Fibroblast of pulmonary artery (primary cell): ENCODE data around the gene INHBB.

Experiments
- DNase-seq: peaks from one replicate; pipeline ENCODE4 v3.0.0-alpha.2; 2010; ENCODE audit warnings: low read depth
- H3K4me3 ChIP-seq: replicated peaks from 2 replicates; pipeline ENCODE4 v1.5.1; 2011; ENCODE audit warnings: low read depth, mild to moderate bottlenecking, control low read depth, low read length, moderate library complexity
- CTCF ChIP-seq: IDR thresholded peaks from 2 replicates; pipeline ENCODE4 v1.5.1; 2011; ENCODE audit warnings: mild to moderate bottlenecking, control low read depth, low read length, inconsistent platforms; ENCODE audit errors: missing control alignments

Gene INHBB

GRCh38 chr2:120346026-120346666 lies at the start of gene INHBB:
TSS of gene INHBB (plus strand) at chr2:120346136. CDS start at chr2:120346189, 53 bp downstream.
- DNase-seq, result no peak
- peak within 1 kb of the TSS; percentile 36 for H3K4me3 ChIP-seq
- TF ChIP-seq CTCF, result no peak

DNA sequence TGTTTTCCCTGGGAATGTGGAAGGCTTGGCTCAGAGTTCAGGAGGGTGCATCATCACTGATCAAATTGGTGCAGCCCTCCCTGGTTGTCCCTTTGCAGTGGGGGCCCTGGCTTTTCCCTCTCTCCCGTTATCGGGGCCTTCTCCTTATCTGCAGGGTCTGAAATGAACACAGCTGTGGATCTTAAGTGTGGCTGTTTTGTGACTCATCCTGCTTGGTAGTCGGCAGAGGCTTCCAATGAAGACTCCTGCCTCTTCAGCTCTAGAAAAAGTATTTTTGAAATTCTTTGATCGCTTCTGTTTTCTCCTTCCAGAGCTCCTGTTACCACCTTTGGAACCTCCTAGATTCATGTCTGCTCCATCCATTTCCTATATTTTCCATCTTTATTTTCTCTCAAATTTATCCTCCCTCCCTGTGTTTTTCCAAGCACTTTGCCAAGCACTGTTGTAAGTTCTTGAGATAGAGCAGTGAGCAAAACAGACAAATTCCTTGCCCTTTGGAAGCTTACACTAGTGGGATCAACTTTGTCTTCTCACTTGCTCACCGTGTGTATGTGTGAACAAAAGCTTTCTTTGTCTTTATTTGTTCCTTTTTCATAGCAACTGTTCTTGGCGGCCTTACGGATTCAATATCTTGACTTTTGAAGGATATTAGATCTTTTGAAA lies 47.6 kb upstream of the INHBB start:
- no peak for TF ChIP-seq CTCF
- H3K4me3 ChIP-seq, result no peak overlapping the region
- DNase-seq, result peak; percentile 62

DNA sequence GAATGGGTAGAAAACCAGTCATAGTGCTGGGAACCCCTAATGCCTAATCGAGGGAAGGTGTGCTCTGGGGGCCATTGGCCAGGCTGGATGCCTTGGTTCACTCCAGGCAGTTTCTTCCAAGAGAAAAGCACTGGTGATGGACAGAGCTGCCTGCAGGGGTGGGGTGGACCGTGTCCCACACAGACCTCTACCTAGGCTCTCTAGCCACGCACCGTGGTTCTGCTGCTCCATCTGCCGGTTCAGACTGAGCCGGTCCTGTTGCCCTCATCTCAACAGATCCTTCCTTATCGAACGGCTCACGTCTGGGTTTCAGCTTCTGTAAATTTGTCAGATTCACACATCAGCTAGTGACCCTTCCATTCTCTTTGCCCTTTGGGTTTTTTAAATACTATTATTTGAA lies 46.9 kb upstream of the INHBB start:
- DNase-seq, result no peak
- TF ChIP-seq CTCF, result no peak
- no peak overlapping the region for H3K4me3 ChIP-seq

DNA sequence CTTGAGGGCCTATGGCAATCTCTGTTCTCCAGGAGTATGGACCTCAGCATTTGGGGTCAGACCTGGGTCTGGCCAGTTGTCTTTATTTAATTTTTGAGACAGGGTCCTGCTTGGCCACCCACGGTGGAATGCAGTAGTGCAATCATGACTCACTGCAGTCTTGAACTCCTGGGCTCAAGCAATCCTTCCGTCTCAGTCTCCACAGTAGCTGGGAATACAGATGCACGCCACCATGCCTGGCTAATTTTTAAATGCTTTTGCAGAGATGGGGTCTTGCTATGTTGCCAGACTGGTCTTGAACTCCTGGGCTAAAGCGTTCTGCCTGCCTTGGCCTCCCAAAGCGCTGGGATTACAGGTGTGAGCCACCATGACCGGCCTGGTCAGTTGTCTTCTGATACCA lies 46.4 kb upstream of the INHBB start:
- no peak for TF ChIP-seq CTCF
- no peak overlapping the region for H3K4me3 ChIP-seq
- DNase-seq, result no peak

GRCh38 chr2:120300385-120300784 lies 45.6 kb upstream of the INHBB start:
- H3K4me3 ChIP-seq, result no peak overlapping the region
- no peak for DNase-seq
- no peak for TF ChIP-seq CTCF

- no peak for TF ChIP-seq CTCF
- no peak overlapping the region for H3K4me3 ChIP-seq
- no peak for DNase-seq
These were observed 44.7 kb upstream of the INHBB start for GRCh38 chr2:120301284-120301683.

- no peak for TF ChIP-seq CTCF
- H3K4me3 ChIP-seq, result no peak overlapping the region
- no peak for DNase-seq
These were observed 43.6 kb upstream of the INHBB start for GRCh38 chr2:120302301-120302700.
